GM10248 (cell line): ENCODE measurements around the gene LIF.
A peak's percentile ranks its signal among the peaks of the same experiment; 100 is the strongest.

Experiments
- CTCF ChIA-PET: fragments of 300-600 bp; sonication (Branson Sonifier 250); formaldehyde crosslinking; extraction: SDS; loops from one replicate; lab custom pipeline; 2021; ENCODE audit warnings: antibody characterized with exemption; lab: Yijun Ruan, JAX
- POLR2A ChIA-PET: fragments of 350-650 bp; sonication (Branson Sonifier 250); formaldehyde crosslinking; extraction: SDS; loops from one replicate; lab custom pipeline; 2020; ENCODE audit warnings: antibody characterized with exemption; lab: Yijun Ruan, JAX
- DNase-seq: peaks from one replicate; pipeline ENCODE4 v3.0.0; 2012; ENCODE audit errors: extremely low spot score
- TF ChIP-seq, protein P1 (sequence below): IDR thresholded peaks from 2 replicates; pipeline ENCODE4 v1.5.1; 2012; ENCODE audit warnings: mild to moderate bottlenecking, low read depth; ENCODE audit errors: extremely low read depth, missing control alignments, control extremely low read depth

Gene LIF

GRCh38 chr22:30226192-30226832 lies 20.2 kb downstream of the LIF start:
- ChIA-PET POLR2A (no interaction called here), CTCF (no interaction called here)
- no peak for DNase-seq
- TF ChIP-seq, protein P1, sequence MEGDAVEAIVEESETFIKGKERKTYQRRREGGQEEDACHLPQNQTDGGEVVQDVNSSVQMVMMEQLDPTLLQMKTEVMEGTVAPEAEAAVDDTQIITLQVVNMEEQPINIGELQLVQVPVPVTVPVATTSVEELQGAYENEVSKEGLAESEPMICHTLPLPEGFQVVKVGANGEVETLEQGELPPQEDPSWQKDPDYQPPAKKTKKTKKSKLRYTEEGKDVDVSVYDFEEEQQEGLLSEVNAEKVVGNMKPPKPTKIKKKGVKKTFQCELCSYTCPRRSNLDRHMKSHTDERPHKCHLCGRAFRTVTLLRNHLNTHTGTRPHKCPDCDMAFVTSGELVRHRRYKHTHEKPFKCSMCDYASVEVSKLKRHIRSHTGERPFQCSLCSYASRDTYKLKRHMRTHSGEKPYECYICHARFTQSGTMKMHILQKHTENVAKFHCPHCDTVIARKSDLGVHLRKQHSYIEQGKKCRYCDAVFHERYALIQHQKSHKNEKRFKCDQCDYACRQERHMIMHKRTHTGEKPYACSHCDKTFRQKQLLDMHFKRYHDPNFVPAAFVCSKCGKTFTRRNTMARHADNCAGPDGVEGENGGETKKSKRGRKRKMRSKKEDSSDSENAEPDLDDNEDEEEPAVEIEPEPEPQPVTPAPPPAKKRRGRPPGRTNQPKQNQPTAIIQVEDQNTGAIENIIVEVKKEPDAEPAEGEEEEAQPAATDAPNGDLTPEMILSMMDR = no peak

DNA sequence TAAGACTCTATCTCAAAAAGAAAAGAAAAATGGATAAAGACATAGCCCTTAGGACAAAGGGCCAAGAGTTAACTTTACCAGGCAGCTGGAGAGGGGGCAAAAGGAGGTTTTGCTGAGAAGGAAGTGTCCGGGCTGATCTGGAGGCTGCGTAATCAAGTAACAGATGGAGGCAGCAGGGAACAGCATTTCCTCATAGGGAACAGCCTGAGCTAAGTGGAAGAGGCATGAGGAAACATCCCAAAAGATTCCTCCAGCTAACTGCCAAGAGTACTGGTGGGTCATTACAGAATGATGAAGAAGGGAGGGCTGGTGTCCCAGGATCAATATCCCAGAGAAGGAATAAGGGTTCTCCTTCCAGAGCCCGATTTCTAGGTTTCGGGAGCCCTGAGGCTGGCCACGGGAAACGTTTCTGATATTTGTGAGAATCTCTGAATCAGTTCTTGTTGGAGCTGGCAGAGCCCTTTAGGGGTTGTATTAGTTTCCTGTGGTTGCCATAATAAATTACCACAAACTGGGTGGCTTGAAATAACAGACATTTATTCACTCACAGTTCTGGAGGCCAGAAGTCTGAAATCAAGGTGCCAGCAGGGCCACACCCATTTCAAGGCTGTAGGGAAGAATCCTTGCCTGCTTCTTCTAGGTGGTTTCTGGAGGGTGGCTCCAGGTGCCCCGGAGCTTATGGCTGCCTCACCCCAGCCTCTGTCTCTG lies 21.2 kb downstream of the LIF start:
- POLR2A ChIA-PET = no interaction called here
- CTCF ChIA-PET = interaction anchor here (1.4 to 1.8 kb wide), 2 partner anchors 10 to 18 kb away, joined by 4 to 6 read pairs; no protein-coding TSS in a partner anchor
- TF ChIP-seq, protein P1 = no peak
- no peak for DNase-seq

GRCh38 chr22:30224161-30224857 lies 22.2 kb downstream of the LIF start:
- peak; percentile 62 for DNase-seq
- TF ChIP-seq, protein P1 = no peak
- CTCF ChIA-PET = interaction anchor here (1.2 to 1.9 kb wide), 4 partner anchors 9 to 116 kb away, joined by 3 to 6 read pairs (median 4); no protein-coding TSS in a partner anchor
- POLR2A ChIA-PET = no interaction called here

DNA sequence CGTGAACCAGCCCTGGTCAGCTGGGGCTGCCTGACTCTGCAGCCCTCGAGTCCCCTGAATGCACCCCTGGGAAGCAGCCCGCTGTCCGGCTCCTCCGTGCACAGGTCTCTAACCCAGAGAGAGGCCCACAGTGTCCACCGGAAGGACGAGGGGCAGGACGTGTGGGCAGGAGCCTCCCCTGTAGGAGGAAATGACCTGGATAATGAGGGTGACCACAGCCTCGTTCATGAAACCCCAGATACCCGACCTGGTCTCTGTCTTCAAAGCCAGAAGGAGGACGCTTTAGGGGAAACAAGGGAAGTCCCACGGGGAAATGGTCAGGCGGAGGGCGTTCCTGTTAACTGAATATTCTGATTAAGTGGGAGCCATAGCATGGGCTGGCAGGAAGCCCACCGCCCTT lies 23.3 kb downstream of the LIF start:
- CTCF ChIA-PET = interaction anchor here (1.2 to 1.9 kb wide), 2 partner anchors 40 to 115 kb away, joined by 3 to 5 read pairs; no protein-coding TSS in a partner anchor
- no peak for DNase-seq
- TF ChIP-seq, protein P1 = no peak
- POLR2A ChIA-PET = no interaction called here

DNA sequence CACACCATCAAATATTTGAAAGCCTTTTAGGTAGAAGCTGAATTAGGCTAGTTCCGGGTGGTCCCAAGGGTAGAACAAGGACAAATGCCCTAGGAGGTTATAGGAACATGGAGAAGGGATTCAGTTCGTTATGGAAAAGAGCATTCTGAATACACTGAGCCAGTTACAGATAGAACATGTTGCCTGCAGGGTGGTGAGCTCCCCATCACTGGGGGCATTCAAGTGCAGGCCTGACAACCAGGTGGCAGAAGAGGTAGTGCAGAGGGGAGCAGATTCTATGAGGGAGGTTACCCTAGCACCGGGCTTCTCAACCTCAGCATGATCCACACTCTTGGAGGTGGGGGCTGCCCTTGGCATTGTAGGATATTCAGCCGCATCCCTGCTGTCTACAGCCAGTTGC lies 24.2 kb downstream of the LIF start:
- ChIA-PET POLR2A (no interaction called here), CTCF (no interaction called here)
- no peak for DNase-seq
- TF ChIP-seq, protein P1 = no peak

DNA sequence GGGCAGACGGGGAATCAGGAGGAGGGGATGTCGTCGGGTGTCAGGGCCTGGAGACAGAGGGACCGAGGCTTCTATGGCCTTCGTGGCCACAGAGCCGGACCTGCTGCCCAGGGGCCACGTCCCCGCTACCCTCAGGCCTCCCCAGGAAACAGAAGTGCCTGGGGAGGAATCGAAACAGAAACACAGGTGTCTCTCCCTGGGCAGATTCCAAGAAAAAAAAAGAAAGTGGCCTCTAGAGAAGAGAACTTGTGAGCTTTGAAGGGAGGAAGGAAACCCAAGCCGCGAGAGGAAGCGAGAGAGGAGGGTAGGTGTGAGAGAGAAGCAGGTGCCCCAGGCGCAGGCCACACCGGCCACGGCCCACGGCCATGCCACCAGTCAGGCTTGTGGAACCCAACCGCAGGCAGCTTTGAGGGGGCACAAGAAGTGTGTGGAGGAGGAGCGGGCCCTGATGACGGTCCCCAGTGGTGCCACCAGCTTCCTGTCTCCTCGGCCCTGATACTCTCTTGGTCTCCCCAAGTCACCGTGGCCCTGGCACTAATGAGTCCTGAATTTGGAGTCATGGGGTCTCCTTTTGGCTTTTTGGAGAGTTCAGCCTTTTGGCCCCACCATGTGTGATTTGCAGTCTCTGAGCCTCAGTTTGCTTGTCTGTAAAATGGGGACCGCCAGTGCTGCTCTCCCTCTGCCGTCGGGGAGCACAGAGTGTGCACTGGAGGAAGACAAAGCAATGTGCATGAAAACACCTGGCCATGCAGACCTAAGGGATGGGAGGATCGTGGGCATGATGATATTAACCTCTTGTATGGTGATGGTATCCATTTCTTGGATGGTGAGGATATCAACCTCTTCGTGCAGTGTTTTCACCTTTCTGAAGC lies 25.2 kb downstream of the LIF start:
- TF ChIP-seq, protein P1 = no peak
- ChIA-PET POLR2A (no interaction called here), CTCF (no interaction called here)
- DNase-seq = peak; percentile 58
